H1 (cell line): ENCODE data around the gene CABP2. TPM values are rescaled to one million over a fixed set of nuclear protein-coding genes. Genes with fewer than 3 reads are reported as not detected.

Experiments used
- SP4 ChIP-seq: IDR thresholded peaks from 2 replicates; pipeline ENCODE4 v1.6.1; 2012; ENCODE audit warnings: low read length, inconsistent platforms
- polyA plus RNA-seq, 7 experiments: library from polyadenylated mRNA; depleted of rRNA in 3 of 7; stranded (reverse) in 5 of 7; unstranded in 2 of 7; fragments of >200 nt in 5 of 7; fragments of 200-250 nt in 2 of 7; gene quantifications; 1 replicate in 5 of 7; 2 replicates in 1 of 7; 4 replicates in 1 of 7; pipeline versions ENCODE4 v1.2.1 to v1.2.3, GENCODE V29; 2011 to 2013; ENCODE audit warnings: missing spikeins in 2 of 7, mixed read lengths in 2 of 7
- total RNA-seq: library from RNA; stranded (reverse); fragmentation: NEBNext Ultra II Directional; extraction: Animal tissue kit (Norgen Biotek cat#: 25700); gene quantifications from 2 replicates; pipeline ENCODE4 v1.2.1, GENCODE V29; 2021
- TF ChIP-seq, protein P1 (sequence below): IDR thresholded peaks from 2 replicates; pipeline ENCODE4 v1.6.1; 2012; ENCODE audit warnings: inconsistent platforms

The CABP2 gene
- total and polyA plus RNA-seq, 2 of the 8 experiments (the other 6 are each of a cell fraction or from before 2014, with no cell fraction given): not detected

DNA sequence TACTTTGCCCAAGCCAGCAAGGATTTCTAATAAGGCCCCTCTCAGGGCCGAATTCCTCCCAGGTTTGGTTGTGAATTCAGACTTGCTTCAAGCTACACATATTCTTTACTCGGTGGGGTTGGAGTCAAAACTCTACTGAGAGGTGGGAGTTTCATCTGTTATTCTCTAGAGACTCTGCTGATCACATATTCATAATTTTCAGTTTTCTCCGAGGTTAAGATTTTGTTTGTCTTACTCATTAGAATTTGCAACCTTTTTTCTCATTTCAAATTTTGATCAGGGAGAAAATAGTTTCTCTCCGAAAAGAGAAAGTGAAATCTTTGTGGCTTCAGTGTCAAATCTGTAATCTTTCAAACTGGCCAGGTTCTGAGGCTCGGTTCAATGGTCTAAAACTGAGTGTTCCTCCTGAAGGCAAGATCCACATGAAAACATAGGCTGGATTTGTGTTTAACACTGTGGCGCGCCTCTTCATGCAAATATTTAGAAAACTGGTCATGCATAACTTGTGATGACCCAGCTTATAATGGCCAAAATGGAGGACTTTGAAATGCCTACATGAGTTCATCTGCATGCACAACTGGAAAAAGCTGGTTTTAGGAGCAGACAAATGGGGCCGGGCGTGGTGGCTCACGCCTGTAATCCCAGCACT is 38.8 kb upstream of the CABP2 start (continued):
- TF ChIP-seq, protein P1, sequence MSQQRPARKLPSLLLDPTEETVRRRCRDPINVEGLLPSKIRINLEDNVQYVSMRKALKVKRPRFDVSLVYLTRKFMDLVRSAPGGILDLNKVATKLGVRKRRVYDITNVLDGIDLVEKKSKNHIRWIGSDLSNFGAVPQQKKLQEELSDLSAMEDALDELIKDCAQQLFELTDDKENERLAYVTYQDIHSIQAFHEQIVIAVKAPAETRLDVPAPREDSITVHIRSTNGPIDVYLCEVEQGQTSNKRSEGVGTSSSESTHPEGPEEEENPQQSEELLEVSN: no peak
- no peak for TF ChIP-seq SP4
